Measurements from ENCODE around the gene NR1H2. TPM values are rescaled to one million over a fixed set of nuclear protein-coding genes. Genes with fewer than 3 reads are reported as not detected.

NR1H2 gene
- total RNA-seq, 1 donor from 2014 or later: 64.5 TPM

DNA sequence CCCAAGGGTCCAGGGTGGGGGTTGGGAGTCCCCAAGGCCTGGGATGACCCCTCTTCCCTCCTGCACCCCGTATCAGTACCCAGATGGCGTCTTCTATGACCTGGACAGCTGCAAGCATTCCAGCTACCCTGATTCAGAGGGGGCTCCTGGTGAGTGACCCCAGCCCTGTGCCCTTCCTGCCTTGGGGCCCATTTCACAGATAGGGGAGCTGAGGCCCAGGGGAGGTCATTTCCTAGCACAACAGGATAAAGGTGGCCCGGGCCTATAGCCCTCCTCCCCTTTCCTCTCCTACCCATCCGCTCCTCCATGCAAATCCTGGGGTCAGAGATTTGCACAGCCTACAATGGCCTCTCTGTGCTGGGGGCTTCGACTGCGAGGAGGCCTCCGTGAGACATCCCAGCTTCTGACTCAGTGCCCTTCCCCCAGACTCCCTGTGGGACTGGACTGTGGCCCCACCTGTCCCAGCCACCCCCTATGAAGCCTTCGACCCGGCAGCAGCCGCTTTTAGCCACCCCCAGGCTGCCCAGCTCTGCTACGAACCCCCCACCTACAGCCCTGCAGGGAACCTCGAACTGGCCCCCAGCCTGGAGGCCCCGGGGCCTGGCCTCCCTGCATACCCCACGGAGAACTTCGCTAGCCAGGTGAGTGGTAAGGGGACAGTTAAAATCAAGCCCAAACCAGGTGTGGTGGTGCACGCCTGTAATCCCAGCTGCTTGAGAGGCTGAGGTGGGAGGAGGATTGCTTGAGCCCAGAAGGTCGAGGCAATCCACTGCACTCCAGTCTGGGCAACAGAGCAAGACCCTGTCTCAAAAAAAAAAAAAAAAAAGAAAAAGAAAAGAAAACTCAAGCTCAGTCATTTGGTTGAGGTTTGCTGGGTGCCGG, 46.4 kb downstream of the NR1H2 start:
- no peak for DNase-seq (ENCODE audit: low spot score)

DNA sequence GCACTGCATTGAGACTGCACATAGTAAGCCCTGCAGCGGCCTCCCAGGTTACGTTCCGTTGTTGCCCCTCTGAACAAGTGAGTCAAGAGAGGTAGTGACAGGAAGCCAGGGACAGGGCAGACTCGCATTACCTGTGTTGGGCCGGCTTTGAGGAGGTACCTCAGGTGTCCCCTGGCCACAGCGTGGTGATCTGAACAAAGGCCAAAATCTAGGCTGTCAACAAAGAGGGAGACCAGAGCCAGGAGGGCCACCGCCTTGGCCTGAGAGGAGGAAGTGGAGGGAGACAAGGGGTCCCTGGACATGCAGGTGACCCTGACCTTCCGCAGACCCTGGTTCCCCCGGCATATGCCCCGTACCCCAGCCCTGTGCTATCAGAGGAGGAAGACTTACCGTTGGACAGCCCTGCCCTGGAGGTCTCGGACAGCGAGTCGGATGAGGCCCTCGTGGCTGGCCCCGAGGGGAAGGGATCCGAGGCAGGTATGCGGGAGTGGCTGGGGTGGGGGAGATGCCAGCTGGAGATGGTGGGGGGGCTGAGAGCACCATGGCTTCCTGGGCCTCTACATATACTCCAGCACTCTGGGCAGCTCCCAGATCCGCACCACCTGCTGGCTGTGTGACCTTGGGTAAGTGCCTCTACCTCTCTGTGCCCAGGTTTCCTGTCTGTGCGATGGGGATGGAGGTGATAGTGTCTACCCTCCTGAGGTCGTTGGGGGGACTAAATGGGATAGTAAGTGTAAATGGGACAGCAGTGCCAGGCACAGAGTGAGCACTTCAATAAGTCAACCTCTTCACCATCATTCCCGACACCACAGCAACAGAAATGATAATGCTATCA, 47.2 kb downstream of the NR1H2 start:
- DNase-seq (ENCODE audit: low spot score): no peak

DNA sequence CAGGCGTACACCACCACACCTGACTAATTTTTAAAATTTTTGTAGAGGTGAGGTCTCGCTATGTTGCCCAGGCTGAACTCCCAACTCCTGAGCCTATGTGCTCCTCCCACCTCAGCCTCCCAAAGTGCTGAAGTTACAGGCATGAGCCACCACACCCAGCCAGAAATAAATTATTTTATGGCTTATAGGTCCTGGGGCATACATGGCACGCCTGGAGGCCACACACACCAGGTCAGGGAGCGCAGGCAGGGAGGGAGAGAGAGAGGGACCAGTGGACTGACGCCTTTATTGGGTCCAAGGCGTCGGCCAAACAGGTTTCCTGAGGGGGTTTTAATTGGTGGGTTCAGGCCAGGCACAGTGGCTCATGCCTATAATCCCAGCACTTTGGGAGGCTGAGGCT, 49.3 kb downstream of the NR1H2 start:
- DNase-seq (ENCODE audit: low spot score): no peak

DNA sequence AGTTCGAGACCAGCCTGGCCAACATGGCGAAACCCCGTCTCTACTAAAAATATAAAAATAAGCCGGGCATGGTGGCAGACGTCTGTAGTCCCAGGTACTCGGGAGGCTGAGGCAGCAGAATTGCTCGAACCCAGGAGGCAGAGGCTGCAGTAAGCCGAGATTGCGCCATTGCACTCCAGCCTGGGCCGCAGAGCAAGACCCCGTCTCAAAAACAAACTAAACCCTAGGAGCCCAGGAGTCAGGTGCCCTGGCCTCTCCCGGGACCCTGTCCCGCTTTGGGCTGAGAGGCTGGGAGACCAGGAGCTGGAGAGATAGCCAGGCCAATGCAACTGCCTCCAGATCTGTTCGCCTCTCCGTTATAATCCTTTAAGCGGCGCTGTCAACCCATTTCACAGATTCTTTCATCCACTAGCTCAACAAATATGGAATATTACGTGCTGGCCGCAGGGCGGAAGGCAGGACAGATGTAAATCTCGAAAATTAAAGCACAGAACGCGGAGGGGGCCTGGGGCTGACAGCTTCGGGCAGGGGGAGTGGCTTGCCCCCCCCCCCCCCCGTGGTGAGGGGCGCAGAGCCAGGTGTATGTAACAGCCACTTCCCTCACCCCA, 51.2 kb downstream of the NR1H2 start:
- no peak for DNase-seq (ENCODE audit: low spot score)

DNA sequence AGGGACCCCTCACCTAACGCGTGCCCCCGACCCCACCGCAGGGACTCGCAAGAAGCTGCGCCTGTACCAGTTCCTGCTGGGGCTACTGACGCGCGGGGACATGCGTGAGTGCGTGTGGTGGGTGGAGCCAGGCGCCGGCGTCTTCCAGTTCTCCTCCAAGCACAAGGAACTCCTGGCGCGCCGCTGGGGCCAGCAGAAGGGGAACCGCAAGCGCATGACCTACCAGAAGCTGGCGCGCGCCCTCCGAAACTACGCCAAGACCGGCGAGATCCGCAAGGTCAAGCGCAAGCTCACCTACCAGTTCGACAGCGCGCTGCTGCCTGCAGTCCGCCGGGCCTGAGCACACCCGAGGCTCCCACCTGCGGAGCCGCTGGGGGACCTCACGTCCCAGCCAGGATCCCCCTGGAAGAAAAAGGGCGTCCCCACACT, 51.8 kb downstream of the NR1H2 start:
- peak; percentile 91 for DNase-seq (ENCODE audit: low spot score)

DNA sequence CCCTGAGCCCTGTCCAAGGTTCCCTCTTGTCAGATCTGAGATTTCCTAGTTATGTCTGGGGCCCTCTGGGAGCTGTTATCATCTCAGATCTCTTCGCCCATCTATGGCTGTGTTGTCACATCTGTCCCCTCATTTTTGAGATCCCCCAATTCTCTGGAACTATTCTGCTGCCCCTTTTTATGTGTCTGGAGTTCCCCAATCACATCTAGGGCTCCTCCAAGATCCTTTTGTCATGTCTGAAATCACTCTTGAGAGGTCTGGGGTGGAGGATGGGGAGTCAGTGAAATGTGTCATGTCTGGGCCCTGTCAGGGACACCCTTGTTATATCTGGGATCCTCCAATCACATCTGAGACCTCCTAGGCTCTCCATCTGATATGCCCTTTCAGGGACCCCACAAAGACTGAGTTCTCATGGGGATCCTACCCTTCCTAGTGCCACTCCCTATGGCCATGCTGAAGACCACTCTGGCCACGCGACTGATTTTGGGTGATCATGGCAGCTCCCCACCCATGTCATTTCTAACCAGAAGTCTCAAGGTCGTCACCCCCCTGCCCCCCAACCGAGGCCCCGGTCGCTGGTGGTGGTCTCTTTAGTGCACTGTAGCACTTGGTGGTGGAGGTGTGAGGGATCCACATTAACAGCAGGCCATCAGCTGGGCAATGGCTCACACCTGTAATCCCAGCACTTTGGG, 52.7 kb downstream of the NR1H2 start:
- no peak for DNase-seq (ENCODE audit: low spot score)

DNA sequence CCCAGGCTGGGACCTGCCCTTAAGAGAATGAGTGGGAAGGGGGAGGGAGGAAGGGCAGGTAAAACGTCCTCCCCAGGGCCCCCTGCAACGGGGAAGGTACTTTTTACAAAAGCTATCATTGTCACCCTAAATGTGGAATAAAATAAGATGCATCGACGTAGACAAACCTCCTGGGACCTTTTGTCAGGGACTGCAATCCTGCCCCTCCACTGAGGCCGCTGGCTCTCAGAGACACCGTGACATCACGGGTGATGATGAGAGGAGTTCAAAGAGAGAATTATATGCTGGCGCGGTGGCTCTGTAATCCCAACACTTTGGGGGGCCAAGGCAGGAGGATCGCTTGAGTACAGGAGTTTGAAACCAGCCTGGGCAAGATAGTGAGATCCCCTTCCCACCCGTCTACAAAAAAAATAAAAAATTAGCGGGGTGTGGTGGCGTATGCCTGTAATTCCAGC, 54.7 kb downstream of the NR1H2 start:
- no peak for DNase-seq (ENCODE audit: low spot score)

DNA sequence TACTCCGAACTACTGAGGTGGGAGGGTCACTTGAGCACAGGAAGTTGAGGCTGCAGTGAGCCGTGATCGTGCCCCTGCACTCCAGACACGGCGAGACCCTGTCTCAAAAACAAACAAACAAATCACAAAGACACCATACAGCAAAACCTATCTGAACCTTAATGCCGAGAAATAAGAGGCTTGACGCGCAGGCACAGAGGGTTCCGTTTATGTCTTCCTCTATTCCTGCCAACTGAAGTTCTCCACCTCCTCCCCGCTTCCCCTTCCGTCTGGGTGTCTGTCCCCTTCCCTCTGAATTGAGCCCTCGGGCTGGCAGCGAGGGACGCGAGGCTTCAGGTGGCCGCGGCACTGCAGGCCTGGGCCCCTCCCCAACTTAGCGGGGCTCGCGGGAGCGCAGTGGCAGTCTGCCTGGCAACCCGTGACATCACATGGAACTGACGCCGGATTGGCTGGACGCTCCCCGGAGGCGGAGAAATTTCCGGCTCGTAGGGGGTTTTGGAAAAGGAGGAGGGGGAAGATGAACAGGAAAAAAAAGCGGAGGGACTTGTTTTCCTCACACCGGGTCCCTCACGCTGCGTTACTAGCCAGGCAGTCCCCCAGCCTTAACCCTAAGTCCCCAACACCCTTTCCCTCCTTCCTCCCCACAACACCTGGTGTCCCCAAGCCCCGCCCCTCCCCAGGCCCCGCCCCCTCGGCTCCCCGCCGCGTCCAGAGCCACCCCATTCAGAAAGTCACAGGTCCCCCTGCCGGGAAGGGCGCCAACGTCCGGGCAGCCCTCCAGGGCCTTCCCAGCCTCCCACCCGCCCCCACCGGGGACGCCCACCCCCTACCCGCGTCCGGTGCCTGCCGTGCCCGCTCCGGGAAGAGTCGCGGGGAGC, 55.3 kb downstream of the NR1H2 start:
- peak; percentile 84 for DNase-seq (ENCODE audit: low spot score)

DNA sequence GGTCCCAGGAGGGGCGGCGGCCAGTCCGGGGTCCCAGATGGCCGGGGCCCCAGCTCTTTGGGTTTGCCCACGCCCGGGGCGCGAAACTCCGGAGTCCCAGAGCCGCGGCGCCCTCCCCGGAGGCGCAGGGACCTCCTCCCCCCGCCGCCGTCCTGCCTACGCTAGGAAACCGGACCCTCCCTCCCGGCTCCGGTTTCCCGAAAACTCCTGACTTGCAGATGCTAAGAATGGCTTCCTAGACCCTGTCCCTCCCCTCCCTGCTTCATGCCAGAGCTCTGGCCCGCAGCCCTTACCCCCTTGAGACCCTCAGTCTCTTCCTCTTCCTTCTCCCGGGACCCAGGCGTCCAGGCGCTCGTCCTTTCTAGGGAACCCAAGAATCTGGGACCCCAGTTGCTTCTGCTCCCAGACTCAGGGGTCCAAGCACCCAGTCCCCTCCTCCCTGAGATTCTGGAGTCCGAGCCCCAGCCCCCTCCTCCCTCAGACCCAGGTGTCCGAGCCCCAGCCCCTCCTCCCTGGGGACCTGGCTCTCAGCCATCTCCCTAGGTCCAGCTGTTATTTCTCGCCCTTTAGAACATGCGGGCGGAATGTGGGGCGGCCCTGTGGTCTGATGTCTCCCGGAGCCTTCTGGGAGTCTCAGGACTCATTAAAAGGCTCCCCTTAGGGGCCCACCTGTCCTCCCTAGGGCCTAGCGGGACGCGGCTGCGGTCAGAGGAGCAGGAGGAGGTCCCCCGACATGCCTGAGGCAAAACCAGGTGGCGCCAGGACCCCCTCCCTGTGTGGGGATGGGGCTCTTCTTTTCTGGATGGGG, 56.2 kb downstream of the NR1H2 start, which contains the start of gene MYBPC2:
MYBPC2 (plus strand) TSS at position 672 of the 808 bp plus-strand sequence; CDS start at position 734, 62 bp downstream.
- DNase-seq (ENCODE audit: low spot score): no peak

Other genes with a start within 250 kb of the NR1H2 start
- not detected for gene IZUMO2, start 213.2 kb upstream of the NR1H2 start, total RNA-seq
- 134 TPM for gene MYH14, start 172.8 kb upstream of the NR1H2 start, total RNA-seq
- 22.4 TPM for gene KCNC3, start 47.1 kb upstream of the NR1H2 start, total RNA-seq
- gene NAPSA, start 10.8 kb upstream of the NR1H2 start, total RNA-seq: 1.1 TPM
- gene POLD1, start 7.9 kb downstream of the NR1H2 start, total RNA-seq: 17.0 TPM
- 0.96 TPM for gene SPIB, start 42.5 kb downstream of the NR1H2 start, total RNA-seq
- 0.52 TPM for gene MYBPC2, start 56.4 kb downstream of the NR1H2 start, total RNA-seq
- gene EMC10, start 100.0 kb downstream of the NR1H2 start, total RNA-seq: 94.0 TPM
- 1.9 TPM for gene GARIN5A, start 100.4 kb downstream of the NR1H2 start, total RNA-seq
- 26.6 TPM for gene JOSD2, start 134.7 kb downstream of the NR1H2 start, total RNA-seq
- not detected for gene ASPDH, start 137.5 kb downstream of the NR1H2 start, total RNA-seq
- 4.7 TPM for gene LRRC4B, start 192.0 kb downstream of the NR1H2 start, total RNA-seq

Measured in ureter (tissue), 1 donor.